Ramos (cell line): ENCODE results near the gene NOX3.

Experiments used
- in situ Hi-C: fragments of 300-500 bp; cut with MboI; formaldehyde crosslinking; loops from one replicate; pipeline ENCODE4 v1.14.3; 2022; ENCODE audit warnings: low sequenced_read_pairs; ENCODE audit not compliant: unreplicated experiment

Gene NOX3

GRCh38 chr6:155436981-155437749 lies 18.5 kb downstream of the NOX3 start:
- in situ Hi-C loops, result no loop called here

- in situ Hi-C loops, result no loop called here
These were observed 20.7 kb downstream of the NOX3 start for GRCh38 chr6:155434829-155435423.

DNA sequence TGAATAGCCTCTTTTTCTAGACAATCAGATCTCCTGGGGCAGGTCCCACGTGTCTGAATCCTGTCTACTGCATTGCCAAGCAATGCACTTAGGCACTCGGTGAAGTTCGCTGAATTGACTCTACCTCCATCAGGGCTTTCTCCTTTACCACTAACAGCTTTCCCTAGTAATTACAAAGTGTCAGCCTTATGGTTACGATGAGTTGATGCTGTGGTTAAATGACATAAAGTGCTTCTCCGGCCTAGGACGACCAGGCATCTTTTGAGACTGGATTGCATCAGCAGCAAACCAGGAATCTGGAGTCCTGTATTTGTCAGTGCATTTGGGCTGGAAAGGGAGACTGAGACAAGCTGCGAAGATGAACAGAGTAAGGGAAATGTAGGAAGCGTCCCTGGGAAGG lies 21.5 kb downstream of the NOX3 start:
- in situ Hi-C loops, result no loop called here

DNA sequence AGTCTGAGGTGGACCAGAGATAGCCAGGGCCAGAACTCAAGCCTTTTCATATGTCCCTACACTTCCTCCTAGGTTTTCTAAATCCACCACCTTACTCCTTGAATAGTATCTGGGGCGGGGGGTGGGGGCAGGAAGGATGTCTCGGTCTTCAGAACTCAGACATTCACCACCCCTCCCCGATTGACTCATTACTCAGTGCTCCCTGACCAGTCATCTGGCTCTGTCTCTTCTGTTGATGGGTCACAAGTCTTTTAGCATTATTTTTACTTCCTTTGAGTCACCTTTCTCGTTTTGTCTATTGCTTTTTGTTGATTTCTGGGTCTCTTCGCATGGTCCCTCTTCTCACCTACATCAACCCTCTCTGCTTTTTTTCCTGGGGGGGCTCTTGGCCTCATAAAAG lies 23.3 kb downstream of the NOX3 start:
- in situ Hi-C loops, result no loop called here

DNA sequence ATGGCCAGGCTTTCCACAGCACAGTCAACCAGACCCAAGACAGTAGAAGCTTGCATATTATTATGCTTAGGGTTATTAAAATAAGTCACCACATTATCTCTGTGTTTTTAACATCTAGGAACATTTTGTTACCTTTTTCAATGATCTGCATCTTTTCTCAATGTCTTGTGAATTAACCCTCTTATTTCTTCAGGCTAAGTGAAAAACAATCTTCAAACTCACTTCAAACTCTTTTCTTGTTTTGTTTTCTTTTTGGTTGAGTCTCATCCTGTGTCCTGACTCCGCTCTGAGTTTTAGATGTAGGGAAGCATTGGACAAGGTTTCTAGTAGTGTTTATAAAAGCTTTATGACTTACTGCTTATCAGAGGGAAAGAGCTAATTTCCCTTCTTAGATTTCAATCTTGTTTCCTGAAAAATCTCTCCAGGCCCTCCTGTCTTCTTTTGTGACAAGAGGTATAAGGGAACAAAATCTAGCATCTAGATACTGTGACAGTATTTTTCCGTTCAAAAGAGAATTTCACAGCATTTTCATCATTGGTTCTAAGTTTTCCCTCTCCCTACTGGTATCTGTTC lies 26.2 kb downstream of the NOX3 start:
- in situ Hi-C loops, result no loop called here

DNA sequence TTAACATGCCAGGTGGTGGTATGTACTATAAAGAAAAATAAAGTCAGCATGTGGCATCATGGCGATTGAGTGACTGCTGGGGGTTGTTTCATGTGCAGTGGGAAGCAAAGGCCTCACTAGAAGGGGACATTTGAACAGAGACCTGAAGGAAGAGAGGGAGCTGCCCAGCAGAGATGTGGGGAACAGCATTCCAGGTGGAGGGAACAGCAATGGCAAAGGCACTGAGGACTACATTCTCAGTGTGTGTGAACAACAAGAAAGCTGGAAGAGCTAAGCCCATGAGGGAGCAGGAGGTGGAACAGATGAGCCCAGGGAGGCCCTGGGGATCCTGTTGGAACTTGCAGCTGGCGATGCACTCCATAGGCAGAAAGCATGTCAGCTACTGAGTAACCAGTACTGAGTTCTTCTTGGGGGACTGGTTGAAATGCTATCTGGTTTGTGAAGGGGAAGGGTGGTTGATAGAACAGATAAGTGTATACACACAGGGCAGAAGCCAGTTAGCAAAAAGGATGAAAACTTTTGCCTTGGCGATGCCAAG lies 29.2 kb downstream of the NOX3 start:
- in situ Hi-C loops, result no loop called here

DNA sequence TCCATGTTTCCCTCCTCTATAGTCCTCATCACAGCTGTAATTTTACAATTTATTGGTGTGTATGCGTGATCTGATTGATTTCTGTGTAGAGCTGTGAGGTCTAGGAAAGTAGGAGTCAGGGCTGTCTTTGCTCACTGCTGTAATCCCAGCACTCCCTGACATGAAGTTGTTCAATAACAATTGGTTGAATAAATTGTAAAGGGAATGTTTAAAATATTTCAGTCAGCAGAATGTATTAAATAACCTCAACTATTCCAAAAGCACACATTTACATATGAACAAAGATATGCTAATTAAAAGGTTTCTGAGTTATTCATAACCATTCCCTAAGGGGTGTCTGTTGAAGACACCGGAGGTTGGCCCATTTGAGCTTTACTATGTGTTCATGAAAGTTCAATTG lies 31.5 kb downstream of the NOX3 start:
- in situ Hi-C loops, result no loop called here

- in situ Hi-C loops, result no loop called here
These were observed 33.0 kb downstream of the NOX3 start for GRCh38 chr6:155422635-155423034.

GRCh38 chr6:155420492-155420891 lies 35.1 kb downstream of the NOX3 start:
- in situ Hi-C loops, result no loop called here

DNA sequence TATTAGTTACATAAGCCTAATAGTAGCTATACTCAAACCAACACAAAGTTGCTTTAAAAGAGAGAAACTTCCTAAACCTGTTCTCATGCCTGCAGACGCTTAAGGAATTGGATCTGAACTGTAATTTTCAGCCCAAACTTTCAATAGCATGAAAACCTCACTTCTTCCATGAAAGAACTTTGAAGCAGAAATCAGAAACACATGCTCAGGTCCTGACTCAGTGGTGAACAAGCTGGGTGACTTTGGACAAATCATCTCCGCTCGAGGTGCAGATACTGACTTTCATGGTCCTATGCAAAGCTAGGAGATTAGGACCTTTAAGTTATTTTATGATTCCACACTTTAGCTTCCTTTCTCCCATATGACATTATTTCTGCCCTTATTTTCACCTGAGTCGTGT lies 36.5 kb downstream of the NOX3 start:
- in situ Hi-C loops, result no loop called here

DNA sequence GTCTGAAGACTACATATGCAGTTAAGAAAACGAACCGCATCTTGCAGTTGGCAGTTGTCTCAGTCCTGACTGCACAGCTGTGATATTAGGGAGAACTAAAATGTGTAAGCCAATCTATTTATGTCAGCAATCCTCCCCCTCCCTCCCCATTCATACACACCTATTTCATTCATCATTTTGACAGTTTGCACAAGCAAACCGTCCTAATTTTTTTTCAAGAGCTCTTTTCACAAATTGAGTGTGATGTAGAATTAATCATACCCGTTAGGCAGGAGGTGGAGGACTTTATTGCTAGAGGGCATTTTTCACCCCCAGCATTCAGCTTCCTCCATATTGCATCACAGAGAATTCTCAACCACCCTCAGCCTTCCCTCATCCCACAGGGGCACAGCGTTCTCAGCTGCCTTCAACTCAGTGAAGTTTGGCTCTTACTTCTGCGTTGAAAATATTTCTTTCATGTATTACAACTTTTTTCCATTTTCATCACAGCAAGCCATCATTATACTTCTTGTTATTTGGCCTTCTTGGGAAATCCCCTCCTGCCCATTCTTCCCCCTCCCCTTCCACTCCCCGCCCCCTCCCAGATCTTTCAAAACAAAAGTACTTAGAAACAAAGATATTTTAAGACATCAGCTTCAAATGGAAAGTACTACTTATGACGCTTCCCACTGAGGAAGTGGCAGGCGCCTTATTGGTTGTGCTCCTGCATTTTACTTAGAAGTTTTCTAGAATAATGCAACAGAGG lies 37.5 kb downstream of the NOX3 start:
- in situ Hi-C loops, result no loop called here

DNA sequence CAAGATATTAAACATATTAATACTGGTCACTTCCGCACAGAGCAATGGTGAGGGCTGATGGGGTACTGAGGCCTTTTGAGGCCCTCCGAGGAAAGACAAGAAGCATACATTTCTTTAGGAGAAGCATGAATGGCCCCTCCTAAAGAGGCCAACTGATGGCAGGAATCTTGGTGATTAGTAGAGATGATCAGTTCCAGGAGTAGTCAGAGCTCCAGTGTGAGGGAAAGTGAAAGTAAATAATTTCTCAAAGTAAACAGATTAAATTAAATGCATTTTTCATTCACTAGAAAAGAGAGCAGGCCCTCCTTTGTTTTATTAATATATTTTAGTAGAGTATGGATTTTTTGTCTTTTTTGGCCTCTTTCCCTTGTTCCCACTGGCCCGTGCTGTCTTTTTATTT lies 38.2 kb downstream of the NOX3 start:
- in situ Hi-C loops, result no loop called here

GRCh38 chr6:155415953-155416352 lies 39.7 kb downstream of the NOX3 start:
- in situ Hi-C loops, result no loop called here

GRCh38 chr6:155414049-155414448 lies 41.6 kb downstream of the NOX3 start:
- in situ Hi-C loops, result no loop called here

DNA sequence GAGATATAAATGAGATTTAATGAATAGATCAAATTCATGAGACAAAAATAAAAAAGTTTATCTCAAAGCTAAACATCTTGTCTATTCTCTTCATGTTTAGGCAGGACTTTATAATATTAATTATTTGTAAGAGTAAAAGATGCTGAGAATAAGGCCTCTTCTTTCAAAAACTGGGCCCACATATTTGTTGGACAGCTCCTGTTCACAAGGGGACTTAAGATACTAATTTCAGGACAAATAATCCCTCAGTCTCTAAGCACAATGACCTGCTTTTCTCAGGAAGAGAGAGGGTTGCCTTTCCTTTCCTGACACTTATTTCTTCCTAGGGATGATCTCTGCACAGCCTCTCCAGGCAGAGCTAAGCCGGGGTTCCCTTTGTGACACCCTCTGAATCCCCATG lies 43.3 kb downstream of the NOX3 start:
- in situ Hi-C loops, result no loop called here

DNA sequence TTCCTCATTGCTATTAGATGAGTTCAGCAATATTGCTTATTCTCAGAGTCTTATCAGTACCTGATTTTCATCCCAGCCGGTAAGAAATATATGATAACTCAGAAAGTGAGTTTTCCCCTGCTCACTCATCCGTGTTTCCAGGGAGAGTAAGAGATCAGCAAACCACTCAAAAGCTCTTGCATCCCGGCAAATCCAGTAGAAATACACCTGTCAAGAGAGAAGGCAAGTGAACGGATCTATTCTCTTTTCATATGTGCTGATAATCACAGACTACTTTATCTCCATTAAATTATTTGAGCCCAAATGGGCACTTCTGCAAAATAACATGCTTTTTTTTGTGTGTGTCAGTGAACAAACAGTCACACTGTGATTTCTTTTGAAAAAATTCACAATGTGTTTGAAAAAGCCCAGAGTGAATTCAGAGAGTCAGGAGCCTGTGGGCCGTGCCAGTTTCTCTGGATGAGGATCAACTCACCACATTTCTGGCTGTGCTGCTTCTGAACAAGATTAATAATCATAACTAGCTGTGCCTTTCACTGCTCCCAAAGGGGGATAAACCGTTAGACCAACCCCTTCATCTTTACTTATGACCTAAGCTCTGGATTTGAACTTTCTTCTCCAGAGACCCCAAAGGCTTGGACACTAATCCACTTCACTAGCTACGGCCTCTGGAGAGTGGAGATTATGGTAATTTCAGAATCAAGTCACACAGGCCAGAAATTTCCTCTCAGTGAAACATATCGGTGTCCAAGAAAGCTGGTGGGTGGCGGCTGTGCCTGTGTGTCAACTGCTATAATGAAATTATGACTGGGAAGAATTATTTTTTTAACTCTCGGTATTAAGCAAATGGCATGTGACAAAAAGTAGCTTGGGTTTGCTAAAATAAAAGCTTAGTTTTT lies 44.2 kb downstream of the NOX3 start:
- in situ Hi-C loops, result no loop called here

- in situ Hi-C loops, result no loop called here
These were observed 46.2 kb downstream of the NOX3 start for GRCh38 chr6:155409391-155409790.

DNA sequence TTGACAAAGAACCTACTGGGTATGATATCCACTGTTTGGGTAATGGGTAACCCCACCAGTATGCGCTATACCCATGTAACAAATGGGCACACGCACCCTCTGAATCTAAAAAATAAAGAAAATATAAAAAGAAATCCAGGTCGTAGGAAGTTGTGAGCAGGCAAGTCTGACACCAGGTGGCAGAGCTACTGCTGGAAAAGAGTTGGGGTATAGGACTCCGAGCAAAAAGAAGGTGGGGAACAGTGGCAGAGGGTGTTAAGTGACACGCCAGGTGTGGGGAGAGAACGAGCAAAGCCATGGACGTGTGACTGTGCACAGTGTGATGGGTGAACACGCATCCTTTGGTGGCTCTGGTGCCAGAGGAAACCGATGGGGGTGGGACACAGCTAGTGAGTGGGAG lies 46.7 kb downstream of the NOX3 start:
- in situ Hi-C loops, result no loop called here

GRCh38 chr6:155408231-155408630 lies 47.4 kb downstream of the NOX3 start:
- in situ Hi-C loops, result no loop called here

- in situ Hi-C loops, result no loop called here
These were observed 48.8 kb downstream of the NOX3 start for GRCh38 chr6:155406801-155407200.
